ENCODE data around the gene PEAK3. TPM values are rescaled to one million over a fixed set of nuclear protein-coding genes. Genes with fewer than 3 reads are reported as not detected.

The PEAK3 gene
- total and polyA plus RNA-seq, 2 experiments from 2014 or later, result 0.15 TPM; not detected in 1

- peaks cover 32% of the 10 kb centered on the region for H3K79me2 ChIP-seq
- TF ChIP-seq EZH2phosphoT487 (IDR thresholded peaks at IDR 0.05; ENCODE audit: low read depth, severe bottlenecking, unreplicated experiment) (no peak), EZH2 (IDR thresholded peaks at IDR 0.05; ENCODE audit: borderline replicate concordance) (no peak)
- TF ChIP-seq, protein P1, sequence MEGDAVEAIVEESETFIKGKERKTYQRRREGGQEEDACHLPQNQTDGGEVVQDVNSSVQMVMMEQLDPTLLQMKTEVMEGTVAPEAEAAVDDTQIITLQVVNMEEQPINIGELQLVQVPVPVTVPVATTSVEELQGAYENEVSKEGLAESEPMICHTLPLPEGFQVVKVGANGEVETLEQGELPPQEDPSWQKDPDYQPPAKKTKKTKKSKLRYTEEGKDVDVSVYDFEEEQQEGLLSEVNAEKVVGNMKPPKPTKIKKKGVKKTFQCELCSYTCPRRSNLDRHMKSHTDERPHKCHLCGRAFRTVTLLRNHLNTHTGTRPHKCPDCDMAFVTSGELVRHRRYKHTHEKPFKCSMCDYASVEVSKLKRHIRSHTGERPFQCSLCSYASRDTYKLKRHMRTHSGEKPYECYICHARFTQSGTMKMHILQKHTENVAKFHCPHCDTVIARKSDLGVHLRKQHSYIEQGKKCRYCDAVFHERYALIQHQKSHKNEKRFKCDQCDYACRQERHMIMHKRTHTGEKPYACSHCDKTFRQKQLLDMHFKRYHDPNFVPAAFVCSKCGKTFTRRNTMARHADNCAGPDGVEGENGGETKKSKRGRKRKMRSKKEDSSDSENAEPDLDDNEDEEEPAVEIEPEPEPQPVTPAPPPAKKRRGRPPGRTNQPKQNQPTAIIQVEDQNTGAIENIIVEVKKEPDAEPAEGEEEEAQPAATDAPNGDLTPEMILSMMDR (IDR thresholded peaks at IDR 0.05; ENCODE audit: poor library complexity), result no peak
- H4K20me1 ChIP-seq (ENCODE audit: insufficient read depth, poor library complexity, severe bottlenecking), result no peaks in the 10 kb centered on the region
- H3K4me2 ChIP-seq, result no peak overlapping the region
- H3K9me3 ChIP-seq (ENCODE audit: low read depth), result no peaks in the 10 kb centered on the region
- H2AFZ ChIP-seq, result no peak overlapping the region
- no peak overlapping the region for H3K4me3 ChIP-seq
- no peak overlapping the region for H3K27ac ChIP-seq
- 98% methylated on average over 37 of the region's 43 CpGs for WGBS (ENCODE audit: low lambda C conversion rate, missing lambda C conversion rate)
- no peaks in the 10 kb centered on the region for H3K36me3 ChIP-seq (replicated peaks; ENCODE audit: insufficient read depth, low read depth)
- H3K4me1 ChIP-seq (ENCODE audit: insufficient read depth), result peaks cover 9% of the 10 kb centered on the region
- H3K9me2 ChIP-seq (replicated peaks; ENCODE audit: insufficient read depth), result no peaks in the 10 kb centered on the region
- H3K27me3 ChIP-seq, result no peaks in the 10 kb centered on the region
- no peak for DNase-seq (ENCODE audit: low spot score)
Observed at GRCh38 chr19:2230033-2230531, 51.9 kb downstream of the PEAK3 start.

DNA sequence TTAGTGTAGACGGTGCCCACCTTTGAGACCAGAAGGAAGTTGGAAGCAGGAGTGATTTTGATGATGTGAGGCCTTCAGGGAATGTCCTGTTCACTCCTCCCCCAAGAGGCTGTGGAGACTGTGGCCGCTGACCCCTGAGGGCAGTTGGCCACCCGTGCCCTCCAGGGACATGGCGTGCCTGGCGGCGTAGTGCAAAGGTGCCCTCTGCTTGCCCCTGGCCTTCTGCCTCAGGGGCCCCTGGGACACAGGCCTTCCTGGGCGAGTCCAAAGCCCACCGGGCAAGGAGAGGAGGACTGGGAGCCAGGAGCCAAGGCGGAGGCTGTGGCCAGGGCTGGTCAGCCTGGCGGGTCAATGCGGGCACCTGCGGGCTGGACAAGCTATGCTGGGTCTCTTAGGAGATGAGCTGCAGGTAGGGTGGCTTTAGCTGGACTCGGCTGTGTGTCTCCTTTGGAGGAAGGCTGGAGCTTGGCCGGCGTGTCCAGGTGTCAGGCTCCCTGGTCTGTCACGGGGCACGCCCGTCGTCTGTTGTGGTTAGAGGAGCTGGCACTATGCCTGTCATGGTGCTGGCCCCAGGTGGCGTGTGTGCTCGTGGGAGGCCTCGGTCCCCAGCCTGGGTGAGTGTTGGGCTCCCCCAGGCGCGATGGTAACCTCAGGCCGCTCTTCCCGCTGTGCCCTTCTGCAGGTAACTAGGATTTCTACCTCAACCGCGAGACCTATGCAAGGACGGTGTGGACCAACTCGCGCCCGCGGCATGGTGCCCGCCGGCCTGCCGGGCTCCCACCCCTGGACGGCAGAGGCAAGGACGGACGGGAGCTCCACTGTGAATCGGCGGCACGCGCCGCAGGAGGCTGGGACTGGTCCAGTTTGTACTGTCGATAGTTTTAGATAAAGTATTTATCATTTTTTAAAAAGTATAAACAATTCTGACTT is 52.6 kb downstream of the PEAK3 start:
- no peaks in the 10 kb centered on the region for H3K9me3 ChIP-seq (ENCODE audit: low read depth)
- peaks cover 2% of the 10 kb centered on the region for H3K4me1 ChIP-seq (ENCODE audit: insufficient read depth)
- H3K79me2 ChIP-seq, result peaks cover 25% of the 10 kb centered on the region
- no peak overlapping the region for H3K27ac ChIP-seq
- DNase-seq (ENCODE audit: low spot score), result no peak
- H3K4me2 ChIP-seq, result no peak overlapping the region
- H3K27me3 ChIP-seq, result no peaks in the 10 kb centered on the region
- H2AFZ ChIP-seq, result no peak overlapping the region
- no peak overlapping the region for H3K4me3 ChIP-seq
- TF ChIP-seq EZH2 (IDR thresholded peaks at IDR 0.05; ENCODE audit: borderline replicate concordance), result no peak
- TF ChIP-seq EZH2phosphoT487 (IDR thresholded peaks at IDR 0.05; ENCODE audit: low read depth, severe bottlenecking, unreplicated experiment), result no peak
- TF ChIP-seq, protein P1 (IDR thresholded peaks at IDR 0.05; ENCODE audit: poor library complexity), result no peak
- no peaks in the 10 kb centered on the region for H3K9me2 ChIP-seq (replicated peaks; ENCODE audit: insufficient read depth)
- H4K20me1 ChIP-seq (ENCODE audit: insufficient read depth, poor library complexity, severe bottlenecking), result no peaks in the 10 kb centered on the region
- WGBS (ENCODE audit: low lambda C conversion rate, missing lambda C conversion rate), result 96% methylated on average over 45 of the region's 45 CpGs
- no peaks in the 10 kb centered on the region for H3K36me3 ChIP-seq (replicated peaks; ENCODE audit: insufficient read depth, low read depth)

DNA sequence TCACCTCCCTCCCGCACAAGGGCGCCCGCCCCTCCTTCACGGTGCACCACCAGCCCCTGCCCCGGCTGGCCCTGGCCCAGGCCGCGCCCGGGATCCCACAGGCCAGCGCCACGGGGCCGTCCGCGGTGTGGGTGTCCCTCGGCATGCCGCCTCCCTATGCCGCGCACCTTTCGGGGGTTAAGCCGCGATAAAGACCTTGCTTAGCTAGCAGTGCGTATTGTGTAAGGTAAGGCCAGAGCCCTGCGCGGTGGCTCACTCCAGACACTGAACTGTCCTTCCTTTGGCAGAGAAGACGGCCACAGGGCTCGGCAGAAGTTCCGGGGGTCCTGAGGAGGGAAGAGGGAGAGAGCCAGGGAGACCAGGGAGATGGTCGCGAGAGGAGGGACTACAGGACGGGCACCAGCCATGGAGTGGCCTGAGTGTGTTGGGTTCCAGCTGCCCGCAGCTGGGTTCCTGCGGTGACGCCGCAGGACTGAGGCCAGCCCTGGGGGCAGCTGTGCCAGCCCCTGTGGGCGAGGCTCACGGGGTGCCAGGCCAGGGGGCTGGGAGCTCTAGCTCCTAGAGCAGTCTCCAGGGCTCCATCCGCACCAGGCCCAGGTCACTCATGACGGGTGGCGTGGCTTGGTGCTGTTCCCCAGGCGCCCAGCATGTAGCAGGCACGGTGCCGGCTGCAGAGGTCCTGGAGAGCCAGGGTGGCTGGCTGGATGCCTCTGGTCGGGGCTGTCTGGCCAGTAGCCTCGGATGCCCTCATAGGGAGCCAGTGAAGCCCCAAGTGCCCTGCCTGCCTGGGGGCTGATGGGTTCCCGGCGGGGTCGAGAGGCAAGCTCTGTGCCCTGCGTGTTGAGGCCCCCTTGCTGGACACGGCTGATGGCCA is 53.6 kb downstream of the PEAK3 start:
- no peak overlapping the region for H3K4me2 ChIP-seq
- H3K79me2 ChIP-seq, result peaks cover 15% of the 10 kb centered on the region
- no peaks in the 10 kb centered on the region for H3K4me1 ChIP-seq (ENCODE audit: insufficient read depth)
- WGBS (ENCODE audit: low lambda C conversion rate, missing lambda C conversion rate), result 97% methylated on average over 47 of the region's 48 CpGs
- no peak overlapping the region for H2AFZ ChIP-seq
- no peaks in the 10 kb centered on the region for H3K9me2 ChIP-seq (replicated peaks; ENCODE audit: insufficient read depth)
- no peak overlapping the region for H3K27ac ChIP-seq
- no peaks in the 10 kb centered on the region for H4K20me1 ChIP-seq (ENCODE audit: insufficient read depth, poor library complexity, severe bottlenecking)
- no peaks in the 10 kb centered on the region for H3K9me3 ChIP-seq (ENCODE audit: low read depth)
- H3K36me3 ChIP-seq (replicated peaks; ENCODE audit: insufficient read depth, low read depth), result no peaks in the 10 kb centered on the region
- H3K4me3 ChIP-seq, result no peak overlapping the region
- no peak for TF ChIP-seq EZH2 (IDR thresholded peaks at IDR 0.05; ENCODE audit: borderline replicate concordance)
- TF ChIP-seq EZH2phosphoT487 (IDR thresholded peaks at IDR 0.05; ENCODE audit: low read depth, severe bottlenecking, unreplicated experiment), result no peak
- TF ChIP-seq, protein P1 (IDR thresholded peaks at IDR 0.05; ENCODE audit: poor library complexity), result no peak
- no peaks in the 10 kb centered on the region for H3K27me3 ChIP-seq
- DNase-seq (ENCODE audit: low spot score), result no peak

Data from hepatocyte (in vitro differentiated cells).